Nephron progenitor cell (in vitro differentiated cells): ENCODE measurements around the gene B4GALT3.

Experiments used
- DNase-seq: peaks from one replicate; pipeline ENCODE4 v3.0.0; 2021
- H3K27ac Mint-ChIP-seq: 2 replicates; pipeline ENCODE4 v1.8.0; 2021; ENCODE audit warnings: mild to moderate bottlenecking, moderate library complexity, mixed read lengths
- H3K27me3 Mint-ChIP-seq: 2 replicates; pipeline ENCODE4 v1.8.0; 2021; ENCODE audit warnings: mild to moderate bottlenecking, low read depth, mixed read lengths; ENCODE audit not compliant: poor library complexity
- H3K36me3 Mint-ChIP-seq: 2 replicates; pipeline ENCODE4 v1.8.0; 2021; ENCODE audit warnings: low read depth, mixed read lengths
- H3K4me1 Mint-ChIP-seq: 2 replicates; pipeline ENCODE4 v1.8.0; 2021; ENCODE audit warnings: mixed read lengths
- H3K4me3 Mint-ChIP-seq: 2 replicates; pipeline ENCODE4 v1.8.0; 2021; ENCODE audit warnings: mild to moderate bottlenecking, moderate library complexity, mixed read lengths
- H3K9me3 Mint-ChIP-seq: 2 replicates; pipeline ENCODE4 v1.8.0; 2021; ENCODE audit warnings: mild to moderate bottlenecking, moderate library complexity, mixed read lengths
- TF ChIP-seq, protein P1 (sequence below): fragments of 200-600 bp; sonication (generic); IDR thresholded peaks from 2 replicates; pipeline ENCODE4 v1.5.0; 2021; ENCODE audit warnings: antibody characterized with exemption

Gene B4GALT3

DNA sequence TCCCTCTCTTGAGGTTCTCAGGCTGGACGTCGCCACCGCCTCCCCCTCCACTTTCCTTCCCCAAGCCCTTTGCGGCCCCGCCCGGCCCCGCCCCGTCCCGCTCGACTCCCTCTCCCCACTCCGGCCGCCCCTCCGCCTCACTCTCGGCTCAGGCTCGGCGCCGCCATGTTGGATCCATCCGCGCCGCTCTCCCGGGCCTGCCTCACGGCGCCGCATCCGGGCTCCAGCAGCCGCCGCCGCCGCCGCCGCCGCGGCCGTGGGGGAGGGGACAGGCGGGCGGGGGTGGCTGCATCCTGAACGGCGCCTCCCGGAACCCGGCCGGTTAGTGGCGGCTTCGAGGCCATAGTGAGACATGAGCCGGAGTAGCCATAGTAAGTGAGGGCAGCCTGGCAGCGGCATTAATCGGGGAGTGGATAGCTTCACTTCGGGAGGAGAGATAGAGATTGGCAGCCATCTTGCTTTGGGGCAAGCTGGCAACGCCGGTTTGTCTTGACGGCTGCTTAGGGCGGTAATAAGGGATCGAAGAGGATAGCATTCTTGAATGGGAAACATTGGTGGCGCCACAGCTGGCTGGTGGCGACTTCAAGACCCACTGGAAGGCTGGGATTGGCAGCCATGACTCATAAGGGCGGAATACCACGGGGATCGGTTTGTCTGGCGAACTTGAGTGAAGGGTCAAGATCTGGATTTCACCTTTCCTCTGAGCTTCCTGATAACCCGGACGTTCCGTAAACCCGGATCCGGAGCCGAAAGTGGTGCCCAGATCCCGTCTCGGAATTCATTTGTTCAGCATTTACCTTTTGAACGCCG, 44.7 kb downstream of the B4GALT3 start, which contains the start of gene DEDD:
Gene DEDD, minus strand, starts transcription at position 258 of the 810 bp plus-strand sequence. CDS start 8,205 bp downstream, outside the sequence.
- Mint-ChIP-seq H3K27ac (peak within 1 kb of the TSS; percentile 98), H3K36me3 (peaks cover 18% of the 10 kb centered on the region), H3K4me3 (no peak within 1 kb of the TSS), H3K9me3 (no peaks in the 10 kb centered on the region), H3K4me1 (peaks cover 69% of the 10 kb centered on the region), H3K27me3 (no peaks in the 10 kb centered on the region)
- TF ChIP-seq, protein P1, sequence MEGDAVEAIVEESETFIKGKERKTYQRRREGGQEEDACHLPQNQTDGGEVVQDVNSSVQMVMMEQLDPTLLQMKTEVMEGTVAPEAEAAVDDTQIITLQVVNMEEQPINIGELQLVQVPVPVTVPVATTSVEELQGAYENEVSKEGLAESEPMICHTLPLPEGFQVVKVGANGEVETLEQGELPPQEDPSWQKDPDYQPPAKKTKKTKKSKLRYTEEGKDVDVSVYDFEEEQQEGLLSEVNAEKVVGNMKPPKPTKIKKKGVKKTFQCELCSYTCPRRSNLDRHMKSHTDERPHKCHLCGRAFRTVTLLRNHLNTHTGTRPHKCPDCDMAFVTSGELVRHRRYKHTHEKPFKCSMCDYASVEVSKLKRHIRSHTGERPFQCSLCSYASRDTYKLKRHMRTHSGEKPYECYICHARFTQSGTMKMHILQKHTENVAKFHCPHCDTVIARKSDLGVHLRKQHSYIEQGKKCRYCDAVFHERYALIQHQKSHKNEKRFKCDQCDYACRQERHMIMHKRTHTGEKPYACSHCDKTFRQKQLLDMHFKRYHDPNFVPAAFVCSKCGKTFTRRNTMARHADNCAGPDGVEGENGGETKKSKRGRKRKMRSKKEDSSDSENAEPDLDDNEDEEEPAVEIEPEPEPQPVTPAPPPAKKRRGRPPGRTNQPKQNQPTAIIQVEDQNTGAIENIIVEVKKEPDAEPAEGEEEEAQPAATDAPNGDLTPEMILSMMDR, result no peak
- peak; percentile 91 for DNase-seq

DNA sequence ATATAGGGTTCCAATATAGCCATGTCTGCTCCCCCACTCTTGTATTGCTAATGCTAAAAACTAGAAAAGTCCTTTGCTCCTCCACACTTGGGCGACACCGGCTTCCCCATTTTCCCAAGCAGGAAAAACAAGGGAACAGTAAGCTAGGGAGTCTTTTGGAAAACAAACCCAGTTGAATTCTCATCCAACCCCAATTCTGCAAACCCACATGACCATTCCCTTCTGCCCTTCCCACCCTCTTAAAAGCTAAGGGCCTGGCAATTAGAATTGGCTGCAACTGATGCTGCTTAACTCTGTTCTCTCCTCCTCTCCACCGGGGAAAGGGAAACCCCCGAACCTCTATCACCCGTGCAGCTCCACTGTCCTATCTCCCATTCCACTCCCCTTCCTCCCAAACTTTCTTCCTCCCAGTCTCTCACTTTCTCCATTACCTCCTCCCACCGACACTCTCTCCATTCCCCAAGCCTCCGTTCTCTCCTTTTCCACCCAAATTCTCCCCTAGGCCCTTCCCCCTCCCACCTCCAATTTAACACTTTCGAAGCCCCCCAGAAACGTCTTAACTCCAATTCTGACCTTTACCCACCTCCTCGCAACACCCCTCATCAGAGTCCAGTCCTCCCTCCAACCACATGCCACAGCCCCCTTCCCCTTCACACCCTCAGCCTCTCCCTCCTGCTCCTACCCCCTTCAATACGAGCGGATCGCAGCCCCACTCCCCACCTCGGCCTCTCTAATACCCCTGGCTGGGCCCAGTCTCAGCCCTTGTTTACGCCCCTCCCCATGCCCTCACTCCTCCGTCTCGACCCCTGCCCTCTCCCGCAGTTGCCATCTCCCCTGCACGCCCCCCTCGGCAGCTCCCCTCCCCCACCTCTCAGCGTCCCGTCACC, 45.5 kb downstream of the B4GALT3 start:
- TF ChIP-seq, protein P1, result no peak
- peak; percentile 13 for DNase-seq
- Mint-ChIP-seq H3K36me3 (peaks cover 27% of the 10 kb centered on the region), H3K9me3 (no peaks in the 10 kb centered on the region), H3K4me3 (no peak overlapping the region), H3K27ac (peak overlapping the region; percentile 98), H3K27me3 (no peaks in the 10 kb centered on the region), H3K4me1 (peaks cover 69% of the 10 kb centered on the region)

DNA sequence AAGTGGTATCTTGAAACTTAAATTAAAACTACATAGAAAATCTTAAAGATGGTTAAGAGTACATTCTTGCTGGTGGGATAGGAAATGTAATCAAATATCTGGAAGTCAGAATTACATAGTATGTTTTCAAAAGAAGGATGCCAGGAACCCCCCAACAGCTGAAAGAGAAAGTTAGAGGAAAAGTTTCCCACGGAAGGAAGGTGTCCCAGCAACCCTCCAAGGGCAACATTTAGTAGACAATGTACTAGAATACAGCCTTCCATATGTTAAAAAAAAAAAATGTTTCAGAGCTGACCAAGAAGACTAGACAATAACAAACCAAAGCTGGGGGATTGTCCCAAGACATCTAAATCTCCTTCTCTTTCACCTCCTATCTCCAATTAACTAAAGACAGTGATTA, 47.0 kb downstream of the B4GALT3 start:
- H3K4me3 Mint-ChIP-seq, result no peak overlapping the region
- H3K27ac Mint-ChIP-seq, result peak overlapping the region; percentile 98
- no peaks in the 10 kb centered on the region for H3K27me3 Mint-ChIP-seq
- H3K36me3 Mint-ChIP-seq, result peaks cover 40% of the 10 kb centered on the region
- peaks cover 59% of the 10 kb centered on the region for H3K4me1 Mint-ChIP-seq
- TF ChIP-seq, protein P1, result no peak
- H3K9me3 Mint-ChIP-seq, result no peaks in the 10 kb centered on the region
- DNase-seq, result no peak

DNA sequence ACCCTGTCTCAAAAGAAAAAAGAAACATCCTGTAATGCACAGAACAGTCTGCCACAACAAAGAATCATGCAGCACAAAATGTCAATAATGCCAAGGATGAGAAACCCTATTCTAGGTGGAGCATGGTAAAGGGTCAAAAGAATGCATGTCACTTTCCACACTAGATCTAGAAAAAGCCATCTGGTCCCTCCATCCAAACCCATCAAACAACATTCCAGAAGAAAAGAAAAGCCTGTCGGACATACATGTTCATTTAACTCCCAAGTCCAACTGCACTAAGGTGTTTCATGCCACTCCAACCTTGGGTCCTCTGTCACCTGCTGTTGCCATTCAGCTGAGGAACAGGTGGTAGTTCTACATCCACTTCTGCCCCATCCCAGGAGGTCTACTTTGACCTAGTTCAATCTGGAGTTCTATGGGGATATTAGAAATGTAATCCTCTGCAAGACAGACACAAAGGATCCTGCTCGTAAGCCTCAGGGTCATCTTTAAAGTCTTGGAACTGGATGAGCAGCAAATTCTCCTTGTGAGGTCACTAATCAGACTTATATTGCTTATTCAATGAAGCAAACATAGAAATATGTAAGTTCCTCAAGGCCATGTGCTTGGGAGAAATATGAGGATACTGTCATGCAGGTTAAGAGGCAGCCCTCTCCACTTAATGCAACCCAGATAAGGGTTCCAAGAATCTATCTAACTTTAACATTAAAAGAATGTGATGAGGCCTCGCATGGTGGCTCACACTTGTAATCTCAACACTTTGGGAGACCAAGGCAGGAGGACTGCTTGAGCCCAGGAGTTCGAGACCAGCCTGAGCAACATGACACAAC, 48.5 kb downstream of the B4GALT3 start:
- DNase-seq, result no peak
- Mint-ChIP-seq H3K4me1 (peaks cover 59% of the 10 kb centered on the region), H3K9me3 (no peaks in the 10 kb centered on the region), H3K27me3 (no peaks in the 10 kb centered on the region), H3K4me3 (peak overlapping the region; percentile 37), H3K36me3 (peaks cover 45% of the 10 kb centered on the region), H3K27ac (no peak overlapping the region)
- TF ChIP-seq, protein P1, result no peak

DNA sequence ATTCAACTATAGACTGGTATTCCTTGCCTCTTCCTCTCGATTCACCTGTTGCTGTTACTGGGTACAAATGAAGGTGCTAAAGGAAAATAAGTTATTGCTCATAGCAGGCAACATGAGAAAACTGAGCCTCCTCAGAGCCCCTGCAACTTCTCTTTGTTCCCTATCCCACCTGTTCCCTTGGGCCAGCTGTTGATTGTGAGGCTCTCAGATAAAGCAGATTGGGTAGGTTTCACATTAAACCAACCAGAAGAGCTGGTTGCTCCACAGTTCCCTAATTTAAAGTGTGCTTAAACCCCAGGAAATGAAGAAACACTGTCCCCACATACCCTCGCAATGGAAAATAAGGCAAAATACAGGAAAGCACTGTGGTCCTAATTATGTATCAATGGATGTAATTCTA, 49.7 kb downstream of the B4GALT3 start:
- Mint-ChIP-seq H3K9me3 (no peaks in the 10 kb centered on the region), H3K4me3 (no peak overlapping the region), H3K4me1 (peaks cover 59% of the 10 kb centered on the region), H3K27me3 (no peaks in the 10 kb centered on the region), H3K27ac (no peak overlapping the region), H3K36me3 (peaks cover 56% of the 10 kb centered on the region)
- no peak for DNase-seq
- TF ChIP-seq, protein P1, result no peak
